PFSK-1 (cell line): Measurements from ENCODE around the gene TBXA2R.

Experiments used
- FOXP2 ChIP-seq: optimal IDR thresholded peaks from 2 replicates; pipeline ENCODE3; 2011; ENCODE audit warnings: borderline replicate concordance, control low read depth, inconsistent platforms; ENCODE audit not compliant: insufficient read depth; ENCODE audit errors: extremely low read length, extremely low read depth
- POLR2AphosphoS5 ChIP-seq: IDR thresholded peaks from 2 replicates; pipeline ENCODE4 v1.6.1; 2012; ENCODE audit warnings: low read depth, mild to moderate bottlenecking, control low read depth, low read length, moderate library complexity
- REST ChIP-seq, 2 experiments: IDR thresholded peaks; 2 replicates each; pipeline versions ENCODE4 v1.6.1 to v1.8.0; 2011 to 2012; ENCODE audit warnings: low read depth in 2 of 2, low read length in 2 of 2, control low read depth in 1 of 2, inconsistent platforms in 1 of 2, mild to moderate bottlenecking in 1 of 2, moderate library complexity in 1 of 2; ENCODE audit not compliant: insufficient read depth in 1 of 2
- SIN3A ChIP-seq: IDR thresholded peaks from 2 replicates; pipeline ENCODE4 v1.6.1; 2012; ENCODE audit warnings: mild to moderate bottlenecking, low read length, moderate library complexity, borderline replicate concordance; ENCODE audit not compliant: insufficient read depth
- TAF1 ChIP-seq: IDR thresholded peaks from 2 replicates; pipeline ENCODE4 v1.6.1; 2012; ENCODE audit warnings: low read length, control low read depth, borderline replicate concordance; ENCODE audit not compliant: insufficient read depth

Gene TBXA2R

GRCh38 chr19:3648037-3648905, 41.6 kb upstream of the TBXA2R start:
- TF ChIP-seq FOXP2 (no peak), POLR2AphosphoS5 (no peak)

- TF ChIP-seq REST (IDR thresholded peaks at IDR 0.05; ENCODE audit: insufficient read depth in 1 of 2, low read depth in 2 of 2, low read length in 2 of 2) (no peak), FOXP2 (no peak), POLR2AphosphoS5 (no peak), TAF1 (no peak), SIN3A (no peak)
Observed at GRCh38 chr19:3646336-3647092, 39.8 kb upstream of the TBXA2R start.

- no peak for TF ChIP-seq TAF1
- TF ChIP-seq SIN3A = no peak
- TF ChIP-seq FOXP2 = no peak
- no peak for TF ChIP-seq POLR2AphosphoS5
- no peak for TF ChIP-seq REST (IDR thresholded peaks at IDR 0.05; ENCODE audit: insufficient read depth in 1 of 2, low read depth in 2 of 2, low read length in 2 of 2)
Observed at GRCh38 chr19:3645726-3646125, 39.1 kb upstream of the TBXA2R start.

- TF ChIP-seq TAF1 = no peak
Observed at GRCh38 chr19:3645067-3645396, 38.4 kb upstream of the TBXA2R start.

GRCh38 chr19:3644351-3645066, 37.8 kb upstream of the TBXA2R start:
- TF ChIP-seq TAF1 = no peak
- no peak for TF ChIP-seq POLR2AphosphoS5
- no peak for TF ChIP-seq FOXP2
- TF ChIP-seq SIN3A = no peak
- TF ChIP-seq REST (IDR thresholded peaks at IDR 0.05; ENCODE audit: insufficient read depth in 1 of 2, low read depth in 2 of 2, low read length in 2 of 2) = no peak
